HG03095 (cell line): ENCODE measurements around the gene DDR1.

ENCODE experiments used
- ATAC-seq: cut with Tn5 transposase; IDR thresholded peaks from one replicate; pipeline ENCODE4 v1.9.1; 2021; ENCODE audit warnings: moderate library complexity; ENCODE audit not compliant: unreplicated experiment

Gene DDR1

DNA sequence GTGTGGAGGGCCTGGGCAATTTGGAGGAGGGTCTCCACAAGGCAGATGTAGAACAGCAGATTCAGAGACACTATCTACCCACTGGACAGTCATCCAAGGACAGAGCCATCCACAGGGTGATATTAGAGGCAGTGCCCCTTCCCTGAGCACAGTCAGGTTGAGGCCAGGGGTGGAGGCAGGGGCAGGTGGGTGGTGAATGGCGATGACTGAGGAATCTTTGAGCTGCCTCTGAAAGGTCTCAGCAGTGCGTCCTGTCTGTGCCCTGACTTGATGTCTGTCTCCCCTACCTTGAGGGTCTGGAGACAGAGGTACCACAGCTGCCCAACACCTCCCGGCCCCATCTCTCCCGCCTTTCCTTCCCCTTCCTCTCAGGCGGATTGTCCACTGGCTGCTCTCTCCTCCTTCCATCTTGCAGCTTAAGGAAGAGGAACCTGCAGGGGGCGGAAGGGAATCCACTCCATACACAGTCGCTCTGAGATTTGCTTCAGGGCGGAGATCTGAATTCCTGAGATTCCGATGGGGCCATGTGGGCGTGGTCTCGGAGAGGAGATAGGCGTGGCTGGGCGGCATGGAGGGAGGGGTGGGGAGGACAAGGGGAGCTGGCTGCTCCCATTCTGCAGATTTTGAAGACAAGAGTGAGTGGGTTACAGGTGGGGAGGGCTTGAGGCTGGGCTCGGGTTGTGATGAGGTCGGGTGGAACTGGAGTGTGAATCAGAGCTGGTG is 58.2 kb downstream of the DDR1 start:
- ATAC-seq: no peak

DNA sequence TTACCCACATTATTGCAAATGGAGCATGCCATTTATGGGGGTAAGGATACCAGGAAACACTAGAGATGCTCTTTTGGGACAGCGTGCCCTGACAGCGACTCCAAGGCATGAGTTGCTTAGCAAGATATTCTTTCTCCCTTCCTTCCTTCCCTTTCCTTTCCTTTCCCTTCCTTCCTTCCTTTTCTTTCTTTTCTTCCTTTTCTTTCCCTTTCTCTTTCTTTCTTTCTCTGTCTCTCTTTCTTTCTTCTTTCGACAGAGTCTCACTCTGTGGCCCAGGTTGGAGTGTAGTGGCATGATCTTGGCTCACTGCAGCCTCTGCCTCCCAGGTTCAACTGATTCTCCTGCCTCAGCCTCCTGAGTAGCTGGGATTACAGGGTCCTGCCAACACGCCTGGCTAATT is 59.7 kb downstream of the DDR1 start:
- no peak for ATAC-seq

DNA sequence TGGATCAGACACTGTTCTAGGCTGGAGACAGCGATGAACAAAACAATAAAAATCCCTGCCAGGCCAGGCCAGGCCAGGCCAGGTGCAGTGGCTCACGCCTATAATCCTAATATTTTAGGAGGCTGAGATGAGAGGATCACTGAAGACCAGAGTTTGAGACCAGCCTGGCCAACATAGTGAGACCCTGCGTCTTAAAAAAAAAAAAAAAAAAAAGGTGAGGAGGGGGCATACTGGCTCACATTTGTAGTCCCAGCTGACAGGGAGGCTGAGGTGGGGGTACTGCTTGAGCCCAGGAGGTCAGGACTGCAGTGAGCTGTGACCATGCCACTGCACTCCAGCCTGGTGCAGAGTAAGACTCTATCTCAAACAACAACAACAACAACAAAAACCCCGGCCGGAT is 61.0 kb downstream of the DDR1 start:
- no peak for ATAC-seq

DNA sequence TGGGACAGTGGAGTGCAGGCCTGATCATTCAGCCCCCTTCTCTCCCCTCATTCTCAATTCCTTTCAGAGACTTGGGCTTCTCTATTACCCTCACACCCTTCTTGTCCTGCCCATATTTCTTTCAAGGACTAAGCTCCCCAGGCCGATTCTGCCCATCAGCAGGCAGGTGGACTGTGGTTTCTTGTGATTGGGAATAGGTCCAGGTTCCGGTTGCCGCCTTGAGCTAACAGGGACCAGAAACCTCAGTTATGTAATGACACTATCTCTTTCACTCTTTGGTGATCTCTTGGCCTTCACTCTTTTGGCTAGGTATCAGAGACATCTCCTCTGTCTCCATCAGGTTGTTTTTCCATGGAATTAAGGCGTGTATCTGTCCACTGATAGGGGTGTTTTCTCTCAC is 62.9 kb downstream of the DDR1 start:
- no peak for ATAC-seq

DNA sequence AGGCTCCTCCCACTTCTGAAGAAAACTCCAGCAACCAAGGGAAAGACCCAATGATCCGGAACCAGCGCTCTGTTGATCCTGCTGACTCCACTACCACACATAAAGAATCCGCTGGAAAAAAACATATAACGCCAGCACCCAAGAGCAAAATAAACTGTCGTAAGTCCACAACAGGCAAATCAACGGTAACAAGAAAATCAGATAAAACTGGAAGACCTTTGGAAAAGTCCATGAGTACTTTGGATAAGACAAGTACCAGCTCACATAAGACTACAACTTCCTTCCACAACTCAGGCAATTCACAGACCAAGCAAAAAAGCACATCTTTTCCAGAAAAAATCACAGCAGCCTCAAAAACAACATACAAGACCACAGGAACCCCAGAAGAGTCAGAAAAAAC is 64.5 kb downstream of the DDR1 start:
- no peak for ATAC-seq
